ENCODE results near the gene USP4.
"Not testable (repeated sequence)": the region's sequence is repeated elsewhere in the genome, so short reads cannot be mapped to it uniquely, and the experiment has no call there.

Gene USP4

GRCh38 chr3:49371946-49372345, 32.1 kb upstream of the USP4 start:
- Histone ChIP-seq H3K27ac (ENCODE audit: low read length) (no peak overlapping the region), H3K9ac (ENCODE audit: low read length in 2 of 2) (no peak overlapping the region), H3K27me3 (ENCODE audit: control insufficient read depth in 1 of 2, insufficient read depth in 2 of 2, low read length in 2 of 2) (no peaks in the 10 kb centered on the region), H3K4me3 (ENCODE audit: low read length in 2 of 2) (no peak overlapping the region), H3K9me3 (ENCODE audit: control insufficient read depth in 2 of 2, low read length in 2 of 2) (no peaks in the 10 kb centered on the region), H3K4me1 (ENCODE audit: control insufficient read depth, insufficient read depth, low read length) (peaks cover 4% of the 10 kb centered on the region), H3K36me3 (ENCODE audit: control insufficient read depth in 2 of 2, insufficient read depth in 2 of 2, low read length in 2 of 2) (peaks cover 34 to 37% of the 10 kb centered on the region in 2 donors)

GRCh38 chr3:49370585-49371290, 30.9 kb upstream of the USP4 start:
- peaks cover 4% of the 10 kb centered on the region for H3K4me1 ChIP-seq (ENCODE audit: control insufficient read depth, insufficient read depth, low read length)
- H3K36me3 ChIP-seq (ENCODE audit: control insufficient read depth in 2 of 2, insufficient read depth in 2 of 2, low read length in 2 of 2), result peaks cover 40 to 46% of the 10 kb centered on the region in 2 donors
- no peaks in the 10 kb centered on the region for H3K9me3 ChIP-seq (ENCODE audit: control insufficient read depth in 2 of 2, low read length in 2 of 2)
- no peak overlapping the region for H3K9ac ChIP-seq (ENCODE audit: low read length in 2 of 2)
- H3K4me3 ChIP-seq (ENCODE audit: low read length in 2 of 2), result no peak overlapping the region
- no peaks in the 10 kb centered on the region for H3K27me3 ChIP-seq (ENCODE audit: control insufficient read depth in 1 of 2, insufficient read depth in 2 of 2, low read length in 2 of 2)
- no peak overlapping the region for H3K27ac ChIP-seq (ENCODE audit: low read length)

- H3K27me3 ChIP-seq (ENCODE audit: control insufficient read depth in 1 of 2, insufficient read depth in 2 of 2, low read length in 2 of 2), result no peaks in the 10 kb centered on the region
- H3K36me3 ChIP-seq (ENCODE audit: control insufficient read depth in 2 of 2, insufficient read depth in 2 of 2, low read length in 2 of 2), result peaks cover 28 to 37% of the 10 kb centered on the region in 2 donors
- no peak overlapping the region for H3K27ac ChIP-seq (ENCODE audit: low read length)
- H3K9ac ChIP-seq (ENCODE audit: low read length in 2 of 2), result no peak overlapping the region
- H3K9me3 ChIP-seq (ENCODE audit: control insufficient read depth in 2 of 2, low read length in 2 of 2), result no peaks in the 10 kb centered on the region
- no peak overlapping the region for H3K4me3 ChIP-seq (ENCODE audit: low read length in 2 of 2)
- H3K4me1 ChIP-seq (ENCODE audit: control insufficient read depth, insufficient read depth, low read length), result peaks cover 10% of the 10 kb centered on the region
Observed at GRCh38 chr3:49362561-49362960, 22.7 kb upstream of the USP4 start.

DNA sequence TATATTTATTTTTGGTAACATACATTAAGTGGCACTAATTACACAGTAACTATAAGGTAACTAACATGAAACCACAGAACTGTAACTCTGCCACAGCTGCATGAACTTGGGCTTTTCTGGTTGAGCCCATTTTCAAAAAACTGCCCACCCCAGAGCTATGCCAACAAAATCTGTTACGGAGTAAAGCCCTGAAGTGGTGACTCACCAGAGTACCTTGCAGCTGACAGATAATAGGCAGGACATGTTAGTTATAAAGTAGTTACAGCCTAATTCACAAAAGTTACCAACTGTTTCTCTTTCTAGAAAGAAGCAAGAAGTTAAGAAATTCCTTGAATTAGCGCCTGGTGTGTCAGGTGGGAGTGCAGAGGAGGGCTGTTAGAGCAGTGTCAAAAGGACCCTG, 19.8 kb upstream of the USP4 start:
- H3K4me3 ChIP-seq (ENCODE audit: low read length in 2 of 2), result no peak overlapping the region
- no peaks in the 10 kb centered on the region for H3K9me3 ChIP-seq (ENCODE audit: control insufficient read depth in 2 of 2, low read length in 2 of 2)
- H3K9ac ChIP-seq (ENCODE audit: low read length in 2 of 2), result no peak overlapping the region
- H3K27ac ChIP-seq (ENCODE audit: low read length), result no peak overlapping the region
- no peaks in the 10 kb centered on the region for H3K27me3 ChIP-seq (ENCODE audit: control insufficient read depth in 1 of 2, insufficient read depth in 2 of 2, low read length in 2 of 2)
- peaks cover 26% of the 10 kb centered on the region for H3K4me1 ChIP-seq (ENCODE audit: control insufficient read depth, insufficient read depth, low read length)
- peaks cover 28 to 37% of the 10 kb centered on the region in 2 donors for H3K36me3 ChIP-seq (ENCODE audit: control insufficient read depth in 2 of 2, insufficient read depth in 2 of 2, low read length in 2 of 2)

- Histone ChIP-seq H3K4me1 (ENCODE audit: control insufficient read depth, insufficient read depth, low read length) (peaks cover 26% of the 10 kb centered on the region), H3K27me3 (ENCODE audit: control insufficient read depth in 1 of 2, insufficient read depth in 2 of 2, low read length in 2 of 2) (no peaks in the 10 kb centered on the region), H3K4me3 (ENCODE audit: low read length in 2 of 2) (peak overlapping the region; percentile 71 to 87), H3K27ac (ENCODE audit: low read length) (peak overlapping the region; percentile 87), H3K9ac (ENCODE audit: low read length in 2 of 2) (peak overlapping the region; percentile 58 to 66), H3K36me3 (ENCODE audit: control insufficient read depth in 2 of 2, insufficient read depth in 2 of 2, low read length in 2 of 2) (peaks cover 28 to 37% of the 10 kb centered on the region in 2 donors), H3K9me3 (ENCODE audit: control insufficient read depth in 2 of 2, low read length in 2 of 2) (no peaks in the 10 kb centered on the region)
Observed at GRCh38 chr3:49358884-49359225, 19.0 kb upstream of the USP4 start.

DNA sequence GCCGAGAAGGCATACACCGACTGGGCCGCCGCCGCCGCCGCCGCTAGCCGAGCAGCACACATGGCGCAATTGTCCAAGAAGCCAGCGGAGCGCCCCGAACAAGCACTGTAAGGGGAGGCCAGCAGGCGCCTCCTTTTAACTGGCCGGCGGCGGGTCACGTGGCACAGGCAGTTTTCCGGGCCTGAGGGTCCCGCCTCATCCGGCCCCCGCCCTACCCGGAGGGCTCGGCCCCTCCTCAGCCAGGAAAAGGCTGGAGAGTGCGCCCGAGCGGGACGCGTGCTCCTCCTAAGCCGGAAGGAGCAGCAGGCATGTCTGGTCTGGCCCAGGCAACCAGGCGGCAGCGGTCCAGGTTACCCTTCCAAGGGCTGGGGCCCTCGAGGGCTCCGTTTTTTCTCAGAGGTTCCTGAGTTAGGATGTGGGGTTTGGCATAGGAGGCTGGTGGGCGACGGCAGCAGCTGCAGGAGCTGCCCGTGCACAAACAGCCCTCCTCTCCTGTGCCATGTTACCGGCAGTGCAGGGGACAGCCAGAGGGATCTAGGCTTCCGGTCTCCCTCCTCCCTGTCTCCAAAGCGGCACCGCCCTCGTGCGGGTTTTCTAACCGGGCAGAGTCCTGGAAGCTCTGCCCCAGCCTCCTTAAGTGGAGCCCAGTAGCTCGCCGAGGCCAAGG, 18.5 kb upstream of the USP4 start, which contains the start of gene GPX1:
Gene GPX1 (minus strand): TSS at position 137 of the 667 bp plus-strand sequence. CDS start 75 bp downstream, at position 62.
- H3K36me3 ChIP-seq (ENCODE audit: control insufficient read depth in 2 of 2, insufficient read depth in 2 of 2, low read length in 2 of 2), result peaks cover 28 to 36% of the 10 kb centered on the region in 2 donors
- H3K27ac ChIP-seq (ENCODE audit: low read length), result peak within 1 kb of the TSS; percentile 87
- H3K9me3 ChIP-seq (ENCODE audit: control insufficient read depth in 2 of 2, low read length in 2 of 2), result no peaks in the 10 kb centered on the region
- peak within 1 kb of the TSS; percentile 71 to 91 for H3K9ac ChIP-seq (ENCODE audit: low read length in 2 of 2)
- peaks cover 26% of the 10 kb centered on the region for H3K4me1 ChIP-seq (ENCODE audit: control insufficient read depth, insufficient read depth, low read length)
- peak within 1 kb of the TSS; percentile 71 to 87 for H3K4me3 ChIP-seq (ENCODE audit: low read length in 2 of 2)
- H3K27me3 ChIP-seq (ENCODE audit: control insufficient read depth in 1 of 2, insufficient read depth in 2 of 2, low read length in 2 of 2), result no peaks in the 10 kb centered on the region

DNA sequence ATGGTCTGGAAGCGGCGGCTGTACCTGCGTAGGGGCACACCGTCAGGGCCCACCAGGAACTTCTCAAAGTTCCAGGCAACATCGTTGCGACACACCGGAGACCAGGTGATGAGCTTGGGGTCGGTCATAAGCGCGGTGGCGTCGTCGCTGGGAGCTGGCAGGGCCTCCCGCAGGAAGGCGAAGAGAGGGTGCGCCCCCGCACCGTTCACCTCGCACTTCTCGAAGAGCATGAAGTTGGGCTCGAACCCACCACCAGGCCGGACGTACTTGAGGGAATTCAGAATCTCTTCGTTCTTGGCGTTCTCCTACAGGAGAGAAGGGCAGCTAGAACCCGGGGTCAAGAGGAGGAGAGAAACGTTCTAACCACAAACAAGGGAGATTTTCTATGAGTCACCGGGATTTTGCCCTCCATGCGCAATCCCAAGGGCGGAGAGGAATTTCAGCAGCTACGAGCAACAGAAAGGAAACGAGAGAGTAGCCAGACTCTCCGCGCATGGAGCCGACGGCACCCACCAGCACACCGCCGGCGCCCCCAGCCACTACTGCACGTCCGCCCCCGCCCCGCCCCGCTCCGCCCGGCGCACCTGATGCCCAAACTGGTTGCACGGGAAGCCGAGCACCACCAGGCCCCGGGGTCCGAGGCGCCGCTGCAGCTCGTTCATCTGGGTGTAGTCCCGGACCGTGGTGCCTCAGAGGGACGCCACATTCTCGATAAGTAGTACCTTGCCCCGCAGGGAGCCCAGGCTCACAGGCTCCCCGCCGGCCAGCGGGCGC, 17.8 kb upstream of the USP4 start:
- H3K4me1 ChIP-seq (ENCODE audit: control insufficient read depth, insufficient read depth, low read length), result peaks cover 26% of the 10 kb centered on the region
- peak overlapping the region; percentile 71 to 87 for H3K4me3 ChIP-seq (ENCODE audit: low read length in 2 of 2)
- H3K27ac ChIP-seq (ENCODE audit: low read length), result peak overlapping the region; percentile 87
- peak overlapping the region; percentile 71 to 91 for H3K9ac ChIP-seq (ENCODE audit: low read length in 2 of 2)
- H3K27me3 ChIP-seq (ENCODE audit: control insufficient read depth in 1 of 2, insufficient read depth in 2 of 2, low read length in 2 of 2); H3K9me3 ChIP-seq (ENCODE audit: control insufficient read depth in 2 of 2, low read length in 2 of 2): not testable (repeated sequence)
- peaks cover 25 to 31% of the 10 kb centered on the region in 2 donors for H3K36me3 ChIP-seq (ENCODE audit: control insufficient read depth in 2 of 2, insufficient read depth in 2 of 2, low read length in 2 of 2)

- peaks cover 26% of the 10 kb centered on the region for H3K4me1 ChIP-seq (ENCODE audit: control insufficient read depth, insufficient read depth, low read length)
- H3K9ac ChIP-seq (ENCODE audit: low read length in 2 of 2), result peak overlapping the region in 1 of 2 donors; percentile 71
- peaks cover 20 to 26% of the 10 kb centered on the region in 2 donors for H3K36me3 ChIP-seq (ENCODE audit: control insufficient read depth in 2 of 2, insufficient read depth in 2 of 2, low read length in 2 of 2)
- H3K27ac ChIP-seq (ENCODE audit: low read length), result peak overlapping the region; percentile 87
- not testable (repeated sequence) for H3K27me3 ChIP-seq (ENCODE audit: control insufficient read depth in 1 of 2, insufficient read depth in 2 of 2, low read length in 2 of 2); H3K9me3 ChIP-seq (ENCODE audit: control insufficient read depth in 2 of 2, low read length in 2 of 2)
- peak overlapping the region; percentile 71 to 87 for H3K4me3 ChIP-seq (ENCODE audit: low read length in 2 of 2)
Observed at GRCh38 chr3:49357095-49357442, 17.2 kb upstream of the USP4 start.

- no peak overlapping the region for H3K27ac ChIP-seq (ENCODE audit: low read length)
Observed at GRCh38 chr3:49352890-49353421, 13.1 kb upstream of the USP4 start.

DNA sequence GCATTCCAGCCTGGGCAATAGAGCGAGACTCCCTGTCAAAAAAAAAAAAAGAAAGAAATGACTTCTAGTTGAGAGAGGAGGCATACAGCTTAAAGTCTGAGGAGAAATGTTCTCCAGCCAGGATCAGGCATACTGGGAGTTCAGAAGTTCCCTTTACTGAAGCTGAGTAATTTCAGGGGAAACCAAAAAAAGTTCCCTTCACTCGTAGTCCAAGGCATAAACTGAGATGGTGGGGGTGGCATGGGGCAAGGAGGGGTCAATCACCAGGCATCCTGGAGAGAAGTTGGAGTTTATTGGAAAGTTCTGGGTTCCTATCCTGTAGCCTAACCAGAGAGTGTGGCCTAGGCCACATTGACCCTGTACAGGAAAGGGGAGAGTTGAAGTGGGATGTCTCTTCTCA, 12.4 kb upstream of the USP4 start:
- Histone ChIP-seq H3K4me1 (ENCODE audit: control insufficient read depth, insufficient read depth, low read length) (peaks cover 13% of the 10 kb centered on the region), H3K27ac (ENCODE audit: low read length) (no peak overlapping the region), H3K9ac (ENCODE audit: low read length in 2 of 2) (no peak overlapping the region), H3K27me3 (ENCODE audit: control insufficient read depth in 1 of 2, insufficient read depth in 2 of 2, low read length in 2 of 2) (no peaks in the 10 kb centered on the region), H3K36me3 (ENCODE audit: control insufficient read depth in 2 of 2, insufficient read depth in 2 of 2, low read length in 2 of 2) (peaks cover 6 to 9% of the 10 kb centered on the region in 2 donors), H3K4me3 (ENCODE audit: low read length in 2 of 2) (no peak overlapping the region), H3K9me3 (ENCODE audit: control insufficient read depth in 2 of 2, low read length in 2 of 2) (no peaks in the 10 kb centered on the region)

More at GRCh38 chr3:49352890-49353421, 13.1 kb upstream of the USP4 start:
- peaks cover 16% of the 10 kb centered on the region for H3K4me1 ChIP-seq (ENCODE audit: control insufficient read depth, insufficient read depth, low read length)
- no peak overlapping the region for H3K9ac ChIP-seq (ENCODE audit: low read length in 2 of 2)
- H3K4me3 ChIP-seq (ENCODE audit: low read length in 2 of 2), result no peak overlapping the region
- no peaks in the 10 kb centered on the region for H3K27me3 ChIP-seq (ENCODE audit: control insufficient read depth in 1 of 2, insufficient read depth in 2 of 2, low read length in 2 of 2)
- H3K9me3 ChIP-seq (ENCODE audit: control insufficient read depth in 2 of 2, low read length in 2 of 2), result no peaks in the 10 kb centered on the region
- H3K36me3 ChIP-seq (ENCODE audit: control insufficient read depth in 2 of 2, insufficient read depth in 2 of 2, low read length in 2 of 2), result peaks cover 6 to 9% of the 10 kb centered on the region in 2 donors
